ENCODE results near the gene MAB21L4. TPM values are rescaled to one million over a fixed set of nuclear protein-coding genes. Genes with fewer than 3 reads are reported as not detected.

MAB21L4 gene
- total RNA-seq, 2 donors from 2014 or later: 6.1 to 22.2 TPM

DNA sequence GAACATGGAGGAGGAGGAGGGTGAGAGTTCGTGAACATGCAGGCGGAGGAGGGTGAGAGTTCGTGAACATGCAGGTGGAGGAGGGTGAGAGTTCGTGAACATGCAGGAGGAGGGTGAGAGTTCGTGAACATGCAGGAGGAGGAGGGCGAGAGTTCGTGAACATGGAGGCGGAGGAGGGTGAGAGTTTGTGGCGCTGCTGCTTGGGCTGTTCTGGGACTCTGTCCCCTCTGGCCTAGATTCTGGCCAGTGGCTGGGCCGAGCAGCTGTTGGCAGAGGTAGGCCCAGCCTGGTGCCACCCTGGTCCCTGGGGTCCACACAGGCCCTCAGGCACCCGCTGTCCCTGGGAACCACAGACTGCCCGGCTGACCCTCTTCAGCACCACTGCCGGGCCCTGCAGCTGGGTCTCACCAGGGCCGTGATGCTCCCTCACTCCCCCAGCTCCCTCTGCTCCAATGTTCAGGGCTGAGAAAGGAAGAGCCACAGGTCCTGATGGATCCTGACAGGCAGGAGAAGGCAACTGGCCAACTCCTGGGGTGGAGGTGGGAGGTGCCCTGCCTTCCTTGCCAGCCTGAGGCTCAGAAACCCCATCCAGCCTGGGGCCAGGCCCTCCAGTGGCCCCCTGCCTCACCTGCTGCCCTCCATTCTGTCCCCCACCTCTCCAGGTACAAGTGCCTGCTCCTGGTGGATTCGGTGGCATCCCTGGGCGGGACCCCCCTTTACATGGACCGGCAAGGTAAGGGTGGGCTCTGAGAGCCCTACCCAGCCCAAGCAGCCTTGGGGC is 23.4 kb downstream of the MAB21L4 start:
- intact Hi-C loops (cut with DNase I): no loop called here

GRCh38 chr2:240871071-240871958 is 24.6 kb downstream of the MAB21L4 start:
- no peaks in the 10 kb centered on the region for H3K27me3 ChIP-seq
- no peak for TF ChIP-seq CTCF (IDR thresholded peaks at IDR 0.05)
- no peak for DNase-seq
- H3K36me3 ChIP-seq: no peaks in the 10 kb centered on the region
- H3K9ac ChIP-seq (ENCODE audit: low read depth in 2 of 2, low read length in 2 of 2): no peak overlapping the region
- H3K4me1 ChIP-seq: peaks cover 13% of the 10 kb centered on the region
- intact Hi-C loops (cut with DNase I): no loop called here
- H3K27ac ChIP-seq: no peak overlapping the region
- H3K4me3 ChIP-seq: no peak overlapping the region
- no peaks in the 10 kb centered on the region for H3K9me3 ChIP-seq

More for the DNA sequence above, 23.4 kb downstream of the MAB21L4 start:
- TF ChIP-seq CTCF (IDR thresholded peaks at IDR 0.05): no peak
- Histone ChIP-seq H3K9ac (ENCODE audit: low read depth in 2 of 2, low read length in 2 of 2) (no peak overlapping the region), H3K9me3 (no peaks in the 10 kb centered on the region), H3K36me3 (no peaks in the 10 kb centered on the region), H3K4me3 (no peak overlapping the region), H3K27me3 (no peaks in the 10 kb centered on the region), H3K4me1 (peaks cover 19% of the 10 kb centered on the region), H3K27ac (no peak overlapping the region)
- no peak for DNase-seq

DNA sequence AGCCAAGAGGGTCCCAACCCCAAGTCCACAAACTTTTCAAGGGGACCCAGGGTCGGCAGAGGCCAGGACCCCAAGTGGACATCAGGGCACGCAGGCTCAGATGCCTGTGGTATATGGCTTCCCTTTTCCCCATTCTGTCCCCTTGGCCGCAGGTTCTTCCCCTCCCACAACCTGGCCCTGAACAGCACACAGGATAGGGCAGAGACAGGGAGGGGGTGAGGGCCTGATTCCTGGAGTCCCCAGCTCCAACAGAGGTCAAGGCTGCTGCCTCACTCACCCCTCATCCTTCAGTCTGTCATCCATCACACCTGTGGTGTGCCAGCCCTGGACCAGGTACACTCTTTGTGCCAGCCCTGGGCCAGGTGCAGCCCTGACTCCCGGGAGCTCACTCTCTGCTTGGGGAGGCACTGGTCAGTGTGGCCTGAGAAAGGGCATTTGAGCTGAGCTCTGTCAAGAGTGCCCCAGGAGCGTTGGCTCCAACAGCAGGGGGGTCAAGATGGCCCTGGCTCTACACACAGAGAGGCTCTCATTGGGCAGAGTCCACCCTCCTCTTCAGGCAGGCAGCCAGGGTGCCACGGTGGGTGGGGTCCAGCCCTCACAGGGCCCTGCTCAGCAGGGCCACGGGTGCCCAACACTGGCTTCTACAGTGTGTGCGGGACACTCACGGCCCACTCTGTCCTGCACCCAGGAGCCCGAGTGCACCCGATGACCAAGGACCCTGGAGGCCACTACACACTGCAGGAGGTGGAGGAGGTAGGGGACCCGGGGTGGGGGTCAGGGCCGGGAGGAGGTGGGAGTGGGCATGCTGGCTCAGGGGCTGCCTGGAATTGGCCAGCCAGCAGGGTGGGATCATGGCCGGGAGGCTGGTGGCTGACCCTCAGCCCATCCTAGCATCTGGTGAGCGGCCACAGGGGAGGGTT is 25.7 kb downstream of the MAB21L4 start:
- Histone ChIP-seq H3K4me1 (peaks cover 9% of the 10 kb centered on the region), H3K9me3 (no peaks in the 10 kb centered on the region), H3K36me3 (no peaks in the 10 kb centered on the region), H3K27ac (no peak overlapping the region), H3K4me3 (no peak overlapping the region), H3K9ac (ENCODE audit: low read depth in 2 of 2, low read length in 2 of 2) (no peak overlapping the region), H3K27me3 (no peaks in the 10 kb centered on the region)
- no peak for DNase-seq
- TF ChIP-seq CTCF (IDR thresholded peaks at IDR 0.05): no peak
- intact Hi-C loops (cut with DNase I): no loop called here

GRCh38 chr2:240869109-240869955 is 26.6 kb downstream of the MAB21L4 start:
- no peak for TF ChIP-seq CTCF (IDR thresholded peaks at IDR 0.05)
- Histone ChIP-seq H3K36me3 (no peaks in the 10 kb centered on the region), H3K27ac (no peak overlapping the region), H3K9ac (ENCODE audit: low read depth in 2 of 2, low read length in 2 of 2) (no peak overlapping the region), H3K4me1 (peaks cover 3% of the 10 kb centered on the region), H3K27me3 (no peaks in the 10 kb centered on the region), H3K9me3 (no peaks in the 10 kb centered on the region), H3K4me3 (no peak overlapping the region)
- DNase-seq: no peak
- intact Hi-C loops (cut with DNase I): no loop called here

All from colonic mucosa (tissue), 4 donors.